ENCODE measurements around the gene METRN. TPM values are rescaled to one million over a fixed set of nuclear protein-coding genes. Genes with fewer than 3 reads are reported as not detected.

METRN gene
- total RNA-seq = 119 and 198 TPM in 2 replicates

GRCh38 chr16:714558-715476 is at the start of gene METRN:
TSS of gene METRN (plus strand) at chr16:715118. CDS start at chr16:715290, 172 bp downstream.

GRCh38 chr16:667780-668518 is 47.0 kb upstream of the METRN start, which contains the start of gene RHOT2:
TSS of gene RHOT2 (plus strand) at chr16:668132. CDS start at chr16:668200, 68 bp downstream.

GRCh38 chr16:674968-675883 is 39.7 kb upstream of the METRN start, which contains the start of gene RHBDL1:
TSS of gene RHBDL1 (plus strand) at chr16:675671. CDS start at chr16:675791, 120 bp downstream.

GRCh38 chr16:679814-680624 is 34.9 kb upstream of the METRN start, which contains the start of gene STUB1:
TSS of gene STUB1 (plus strand) at chr16:680410. CDS start at chr16:680526, 116 bp downstream.

GRCh38 chr16:684071-684794 is 30.7 kb upstream of the METRN start, which contains the start of gene JMJD8:
TSS of gene JMJD8 (minus strand) at chr16:684334. CDS start at chr16:684319, 15 bp downstream.

GRCh38 chr16:705431-706188 is 9.3 kb upstream of the METRN start, which contains the start of gene FBXL16:
TSS of gene FBXL16 (minus strand) at chr16:705801. CDS start at chr16:697405, 8,396 bp downstream.

GRCh38 chr16:720990-721764 is 6.3 kb downstream of the METRN start, which contains the start of gene ANTKMT:
TSS of gene ANTKMT (plus strand) at chr16:721146. CDS start at chr16:721275, 129 bp downstream.

GRCh38 chr16:726438-727290 is 11.7 kb downstream of the METRN start, which contains the start of the genes CCDC78 and HAGHL:
TSS of gene CCDC78 (minus strand) at chr16:726443. CDS start at chr16:726367, 76 bp downstream.
TSS of gene HAGHL (plus strand) at chr16:727106. CDS start at chr16:727510, 404 bp downstream.

GRCh38 chr16:740764-741505 is 26.0 kb downstream of the METRN start, which contains the start of gene CIAO3:
TSS of gene CIAO3 (minus strand) at chr16:740997. CDS start at chr16:740985, 12 bp downstream.

GRCh38 chr16:760545-761343 is 45.8 kb downstream of the METRN start, which contains the start of gene MSLN:
TSS of gene MSLN (plus strand) at chr16:760734. CDS start at chr16:762681, 1,947 bp downstream.

Other genes with a start within 250 kb of the METRN start
- 39.7 and 43.8 TPM in 2 replicates for gene CAPN15, start 187.4 kb upstream of the METRN start, total RNA-seq
- gene PRR35, start 154.7 kb upstream of the METRN start, total RNA-seq = not detected in 2 replicates
- 0.11 and 0.16 TPM in 2 replicates for gene NHLRC4, start 148.1 kb upstream of the METRN start, total RNA-seq
- gene PIGQ, start 145.2 kb upstream of the METRN start, total RNA-seq = 19.8 and 27.6 TPM in 2 replicates
- 18.1 and 19.2 TPM in 2 replicates for gene RAB40C, start 125.1 kb upstream of the METRN start, total RNA-seq
- 0.47 TPM in 1 of 2 replicates, not detected in the other for gene WFIKKN1, start 84.1 kb upstream of the METRN start, total RNA-seq
- gene METTL26, start 78.8 kb upstream of the METRN start, total RNA-seq = 161 and 174 TPM in 2 replicates
- 36.5 and 55.2 TPM in 2 replicates for gene MCRIP2, start 73.3 kb upstream of the METRN start, total RNA-seq
- gene WDR90, start 65.8 kb upstream of the METRN start, total RNA-seq = 8.5 and 9.8 TPM in 2 replicates
- gene RHOT2, start 47.0 kb upstream of the METRN start, total RNA-seq = 52.0 and 72.9 TPM in 2 replicates
- 5.1 and 9.8 TPM in 2 replicates for gene RHBDL1, start 39.4 kb upstream of the METRN start, total RNA-seq
- gene STUB1, start 34.7 kb upstream of the METRN start, total RNA-seq = 216 and 264 TPM in 2 replicates
- 35.5 and 58.9 TPM in 2 replicates for gene JMJD8, start 30.8 kb upstream of the METRN start, total RNA-seq
- 9.1 and 9.4 TPM in 2 replicates for gene WDR24, start 24.7 kb upstream of the METRN start, total RNA-seq
- gene FBXL16, start 9.3 kb upstream of the METRN start, total RNA-seq = 0.19 and 2.0 TPM in 2 replicates
- 61.5 and 70.2 TPM in 2 replicates for gene ANTKMT, start 6.0 kb downstream of the METRN start, total RNA-seq
- gene CCDC78, start 11.3 kb downstream of the METRN start, total RNA-seq = 3.6 and 3.8 TPM in 2 replicates
- gene HAGHL, start 12.0 kb downstream of the METRN start, total RNA-seq = 18.9 and 26.2 TPM in 2 replicates
- gene CIAO3, start 25.9 kb downstream of the METRN start, total RNA-seq = 19.4 and 30.0 TPM in 2 replicates
- 0.78 and 3.8 TPM in 2 replicates for gene MSLN, start 45.6 kb downstream of the METRN start, total RNA-seq
- gene RPUSD1, start 73.3 kb downstream of the METRN start, total RNA-seq = 29.0 and 43.2 TPM in 2 replicates
- 23.5 and 26.5 TPM in 2 replicates for gene CHTF18, start 73.5 kb downstream of the METRN start, total RNA-seq
- not detected in 2 replicates for gene GNG13, start 85.6 kb downstream of the METRN start, total RNA-seq